Spleen (tissue), 11 donors: ENCODE results near the gene NOVA1. TPM values are rescaled to one million over a fixed set of nuclear protein-coding genes. Genes with fewer than 3 reads are reported as not detected.

Experiments
- DNase-seq: peaks from one replicate; pipeline ENCODE4 v3.0.0-alpha.2; 2020
- H3K27ac ChIP-seq, 8 donors: fragments of 200-600 bp; sonication (generic) in 7 of 8; 1 replicate in 4 of 8; 2 replicates in 4 of 8; pipeline versions ENCODE4 v1.5.0 to v1.8.0; 2016 to 2021; ENCODE audit warnings: inconsistent platforms in 4 of 8, mild to moderate bottlenecking in 4 of 8, moderate library complexity in 1 of 8
- H3K27me3 ChIP-seq, 7 donors: fragments of 200-600 bp; sonication (generic) in 6 of 7; replicated peaks in 1 of 7; 1 replicate in 4 of 7; 2 replicates in 3 of 7; pipeline versions ENCODE4 v1.5.0 to v1.8.0; 2016 to 2021; ENCODE audit warnings: inconsistent platforms in 3 of 7, mild to moderate bottlenecking in 1 of 7
- H3K36me3 ChIP-seq, 6 donors: fragments of 200-600 bp; sonication (generic) in 5 of 6; 1 replicate in 4 of 6; 2 replicates in 2 of 6; pipeline versions ENCODE4 v1.5.0 to v1.8.0; 2016 to 2021; ENCODE audit warnings: inconsistent platforms in 2 of 6
- H3K4me1 ChIP-seq, 6 donors: fragments of 200-600 bp; sonication (generic) in 5 of 6; 1 replicate in 3 of 6; 2 replicates in 3 of 6; pipeline versions ENCODE4 v1.5.0 to v1.8.0; 2016 to 2021; ENCODE audit warnings: inconsistent platforms in 3 of 6
- H3K4me3 ChIP-seq, 8 donors: fragments of 200-600 bp; sonication (generic) in 7 of 8; 1 replicate in 4 of 8; 2 replicates in 4 of 8; pipeline versions ENCODE4 v1.5.0 to v1.8.0; 2016 to 2021; ENCODE audit warnings: inconsistent platforms in 4 of 8, mild to moderate bottlenecking in 4 of 8, moderate library complexity in 2 of 8
- H3K9me3 ChIP-seq, 8 donors: fragments of 200-600 bp; sonication (generic) in 7 of 8; 1 replicate in 4 of 8; 2 replicates in 4 of 8; pipeline versions ENCODE4 v1.5.0 to v1.8.0; 2016 to 2021; ENCODE audit warnings: inconsistent platforms in 4 of 8
- POLR2A ChIP-seq, 3 donors: fragments of 450-650 bp; IDR thresholded peaks; one replicate each; pipeline ENCODE4 v1.5.1; 2017; ENCODE audit warnings: antibody characterized with exemption in 3 of 3, mild to moderate bottlenecking in 1 of 3
- POLR2AphosphoS5 ChIP-seq, 3 donors: sonication (generic); formaldehyde crosslinking; IDR thresholded peaks; one replicate each; pipeline ENCODE4 v1.5.1; 2017; ENCODE audit warnings: antibody characterized with exemption in 3 of 3
- WGBS, 5 donors: extraction: QIAGEN DNeasy Blood & Tissue Kit in 3 of 5; methylation state at CpG; one replicate each; pipeline versions ENCODE4 v1.1.5 to v1.1.7; 2013 to 2018; 5-methylcytosine and 5-hydroxymethylcytosine counted together
- intact Hi-C: fragments of 100-400 bp; cut with DNase I; formaldehyde crosslinking; loops from one replicate; pipeline ENCODE4 v1.15.0; 2023; ENCODE audit warnings: low total_unique reads
- polyA plus RNA-seq, 3 donors: library from polyadenylated mRNA; stranded (reverse); fragments of 200-250 nt; gene quantifications; one replicate each; pipeline ENCODE4 v1.2.1, GENCODE V29; 2013
- total RNA-seq, 7 donors: library from RNA; depleted of rRNA in 3 of 7; stranded (reverse); fragments of >200 nt in 3 of 7; fragmentation: NEBNext Ultra II Directional in 4 of 7; extraction: Animal tissue kit (Norgen Biotek cat#: 25700) in 4 of 7; gene quantifications; one replicate each; pipeline versions ENCODE4 v1.1.0 to v1.2.1, GENCODE V29; 2016 to 2021
- TF ChIP-seq, protein P1 (sequence below), 11 experiments: fragments of 200-600 bp in 7 of 11; fragments of 450-650 bp in 4 of 11; sonication (generic) in 4 of 11; IDR thresholded peaks in 8 of 11; conservative IDR thresholded peaks in 3 of 11; 1 replicate in 7 of 11; 2 replicates in 4 of 11; pipeline versions ENCODE4 v1.4.0 to v1.8.0; 2016 to 2021; ENCODE audit warnings: antibody characterized with exemption in 11 of 11, inconsistent platforms in 4 of 11, mild to moderate bottlenecking in 1 of 11
- donor health status: healthy with polysubstance abuse.
- donor health status: DM: no; HTN: no; CAD: no; lungs with moderate emphysema.
- donor health status: DM: no; HTN: no; CAD: no.
- donor health status: Bipolar disorder and iron deficiency.
- donor health status: healthy.
- donor health status: DM: no; HTN: no; CAD: no.
- donor health status: DM: yes; HTN: yes; CAD: no.

NOVA1 gene
- total and polyA plus RNA-seq, 10 donors = 0.59 to 4.0 (median 2.4) TPM

- DNase-seq = no peak
- no peaks in the 10 kb centered on the region for H3K4me1 ChIP-seq
- peaks cover 0 to 8% (median 0%) of the 10 kb centered on the region in 8 donors for H3K9me3 ChIP-seq
- 75 to 94% (median 87%) methylated on average over 1 of the region's 1 CpG for WGBS, 5 donors
- no peak overlapping the region for H3K4me3 ChIP-seq
- no peak overlapping the region for H3K27ac ChIP-seq
- H3K27me3 ChIP-seq = no peaks in the 10 kb centered on the region
- no peak for TF ChIP-seq POLR2AphosphoS5 (IDR thresholded peaks at IDR 0.05)
- TF ChIP-seq, protein P1, sequence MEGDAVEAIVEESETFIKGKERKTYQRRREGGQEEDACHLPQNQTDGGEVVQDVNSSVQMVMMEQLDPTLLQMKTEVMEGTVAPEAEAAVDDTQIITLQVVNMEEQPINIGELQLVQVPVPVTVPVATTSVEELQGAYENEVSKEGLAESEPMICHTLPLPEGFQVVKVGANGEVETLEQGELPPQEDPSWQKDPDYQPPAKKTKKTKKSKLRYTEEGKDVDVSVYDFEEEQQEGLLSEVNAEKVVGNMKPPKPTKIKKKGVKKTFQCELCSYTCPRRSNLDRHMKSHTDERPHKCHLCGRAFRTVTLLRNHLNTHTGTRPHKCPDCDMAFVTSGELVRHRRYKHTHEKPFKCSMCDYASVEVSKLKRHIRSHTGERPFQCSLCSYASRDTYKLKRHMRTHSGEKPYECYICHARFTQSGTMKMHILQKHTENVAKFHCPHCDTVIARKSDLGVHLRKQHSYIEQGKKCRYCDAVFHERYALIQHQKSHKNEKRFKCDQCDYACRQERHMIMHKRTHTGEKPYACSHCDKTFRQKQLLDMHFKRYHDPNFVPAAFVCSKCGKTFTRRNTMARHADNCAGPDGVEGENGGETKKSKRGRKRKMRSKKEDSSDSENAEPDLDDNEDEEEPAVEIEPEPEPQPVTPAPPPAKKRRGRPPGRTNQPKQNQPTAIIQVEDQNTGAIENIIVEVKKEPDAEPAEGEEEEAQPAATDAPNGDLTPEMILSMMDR (IDR thresholded peaks at IDR 0.05 in 8 of 11, conservative IDR thresholded peaks at IDR 0.05 in 3 of 11) = no peak
- TF ChIP-seq POLR2A (IDR thresholded peaks at IDR 0.05) = no peak
- intact Hi-C loops = no loop called here
- no peaks in the 10 kb centered on the region for H3K36me3 ChIP-seq
Measured at GRCh38 chr14:26538176-26538575, 59.7 kb downstream of the NOVA1 start.

GRCh38 chr14:26531894-26532293 lies 65.9 kb downstream of the NOVA1 start:
- Histone ChIP-seq H3K9me3 (peaks cover 0 to 5% (median 0%) of the 10 kb centered on the region in 8 donors), H3K4me3 (no peak overlapping the region), H3K27ac (no peak overlapping the region), H3K27me3 (no peaks in the 10 kb centered on the region), H3K4me1 (no peaks in the 10 kb centered on the region), H3K36me3 (no peaks in the 10 kb centered on the region)
- intact Hi-C loops = no loop called here
- TF ChIP-seq, protein P1 (IDR thresholded peaks at IDR 0.05 in 8 of 11, conservative IDR thresholded peaks at IDR 0.05 in 3 of 11) = no peak
- TF ChIP-seq POLR2AphosphoS5 (IDR thresholded peaks at IDR 0.05) = no peak
- no peak for TF ChIP-seq POLR2A (IDR thresholded peaks at IDR 0.05)
- WGBS, 5 donors = 73 to 86% (median 77%) methylated on average over 3 of the region's 3 CpGs
- no peak for DNase-seq

DNA sequence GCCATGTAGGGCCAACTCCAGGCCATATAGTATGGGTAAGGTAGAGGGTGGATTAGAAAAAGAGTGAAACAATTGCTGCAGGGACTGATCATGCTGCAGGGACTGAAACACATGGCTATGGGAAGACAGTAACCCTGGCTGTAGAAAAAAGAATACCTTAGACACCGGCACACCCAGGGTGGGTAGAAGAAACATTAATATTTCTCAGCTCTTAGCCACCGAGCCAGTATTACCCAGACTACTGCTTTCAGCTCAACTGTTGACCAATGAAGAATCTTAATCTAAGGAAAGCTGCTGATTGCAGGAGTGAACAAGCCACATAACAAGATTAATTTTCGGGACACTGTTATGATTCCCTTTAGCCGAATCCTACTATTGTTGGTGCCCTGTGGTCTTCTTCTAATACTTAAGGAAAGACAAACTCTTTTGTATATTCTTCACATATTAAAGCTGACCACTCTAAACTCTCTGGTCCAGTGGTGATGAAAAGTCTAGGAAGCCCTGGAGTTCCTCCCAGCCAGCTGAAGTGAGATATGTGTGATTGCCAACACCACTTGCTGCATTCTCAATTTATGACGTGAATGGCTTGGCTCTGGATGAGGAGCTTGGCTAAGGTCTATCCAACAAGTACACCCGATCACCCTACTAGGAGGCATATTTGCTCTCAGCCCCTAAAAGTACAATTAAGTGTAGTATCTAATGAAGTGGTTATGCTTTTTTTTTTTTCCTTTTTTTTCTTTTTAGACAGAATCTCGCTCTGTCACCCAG lies 69.2 kb downstream of the NOVA1 start:
- no peak for DNase-seq
- intact Hi-C loops = no loop called here

GRCh38 chr14:26527095-26527494 lies 70.7 kb downstream of the NOVA1 start:
- WGBS, 5 donors = 67 to 91% (median 76%) methylated on average over 3 of the region's 3 CpGs
- TF ChIP-seq, protein P1 (IDR thresholded peaks at IDR 0.05 in 8 of 11, conservative IDR thresholded peaks at IDR 0.05 in 3 of 11) = no peak
- TF ChIP-seq POLR2AphosphoS5 (IDR thresholded peaks at IDR 0.05) = no peak
- no peak for TF ChIP-seq POLR2A (IDR thresholded peaks at IDR 0.05)

More for the DNA sequence above, 69.2 kb downstream of the NOVA1 start:
- H3K9me3 ChIP-seq = peaks cover 0 to 4% (median 0%) of the 10 kb centered on the region in 8 donors
- no peak overlapping the region for H3K4me3 ChIP-seq
- no peak overlapping the region for H3K27ac ChIP-seq
- no peaks in the 10 kb centered on the region for H3K27me3 ChIP-seq
- no peaks in the 10 kb centered on the region for H3K36me3 ChIP-seq
- TF ChIP-seq POLR2A (IDR thresholded peaks at IDR 0.05) (no peak), POLR2AphosphoS5 (IDR thresholded peaks at IDR 0.05) (no peak)
- TF ChIP-seq, protein P1 (IDR thresholded peaks at IDR 0.05 in 8 of 11, conservative IDR thresholded peaks at IDR 0.05 in 3 of 11) = no peak
- WGBS, 5 donors = 88 to 97% (median 89%) methylated on average over 7 of the region's 7 CpGs
- H3K4me1 ChIP-seq = no peaks in the 10 kb centered on the region

More at GRCh38 chr14:26527095-26527494, 70.7 kb downstream of the NOVA1 start:
- H3K27ac ChIP-seq = no peak overlapping the region
- H3K4me3 ChIP-seq = no peak overlapping the region
- H3K4me1 ChIP-seq = no peaks in the 10 kb centered on the region
- intact Hi-C loops = no loop called here
- no peaks in the 10 kb centered on the region for H3K27me3 ChIP-seq
- H3K9me3 ChIP-seq = peaks cover 0 to 4% (median 0%) of the 10 kb centered on the region in 8 donors
- no peak for DNase-seq
- no peaks in the 10 kb centered on the region for H3K36me3 ChIP-seq
